ENCODE measurements around the gene SNX7. TPM values are rescaled to one million over a fixed set of nuclear protein-coding genes. Genes with fewer than 3 reads are reported as not detected.
A peak's percentile ranks its signal among the peaks of the same experiment; 100 is the strongest.

SNX7 gene
- total and polyA plus RNA-seq, 2 experiments from 2014 or later = 30.0 to 76.1 TPM

GRCh38 chr1:98732985-98733781 is 71.7 kb downstream of the SNX7 start:
- no peak for TF ChIP-seq EZH2phosphoT487 (IDR thresholded peaks at IDR 0.05; ENCODE audit: low read depth, severe bottlenecking, unreplicated experiment)
- TF ChIP-seq, protein P1, sequence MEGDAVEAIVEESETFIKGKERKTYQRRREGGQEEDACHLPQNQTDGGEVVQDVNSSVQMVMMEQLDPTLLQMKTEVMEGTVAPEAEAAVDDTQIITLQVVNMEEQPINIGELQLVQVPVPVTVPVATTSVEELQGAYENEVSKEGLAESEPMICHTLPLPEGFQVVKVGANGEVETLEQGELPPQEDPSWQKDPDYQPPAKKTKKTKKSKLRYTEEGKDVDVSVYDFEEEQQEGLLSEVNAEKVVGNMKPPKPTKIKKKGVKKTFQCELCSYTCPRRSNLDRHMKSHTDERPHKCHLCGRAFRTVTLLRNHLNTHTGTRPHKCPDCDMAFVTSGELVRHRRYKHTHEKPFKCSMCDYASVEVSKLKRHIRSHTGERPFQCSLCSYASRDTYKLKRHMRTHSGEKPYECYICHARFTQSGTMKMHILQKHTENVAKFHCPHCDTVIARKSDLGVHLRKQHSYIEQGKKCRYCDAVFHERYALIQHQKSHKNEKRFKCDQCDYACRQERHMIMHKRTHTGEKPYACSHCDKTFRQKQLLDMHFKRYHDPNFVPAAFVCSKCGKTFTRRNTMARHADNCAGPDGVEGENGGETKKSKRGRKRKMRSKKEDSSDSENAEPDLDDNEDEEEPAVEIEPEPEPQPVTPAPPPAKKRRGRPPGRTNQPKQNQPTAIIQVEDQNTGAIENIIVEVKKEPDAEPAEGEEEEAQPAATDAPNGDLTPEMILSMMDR (IDR thresholded peaks at IDR 0.05; ENCODE audit: poor library complexity) = no peak
- Histone ChIP-seq H3K36me3 (replicated peaks; ENCODE audit: insufficient read depth, low read depth) (no peaks in the 10 kb centered on the region), H2AFZ (no peak overlapping the region), H3K27ac (peak overlapping the region; percentile 71), H3K9me2 (replicated peaks; ENCODE audit: insufficient read depth) (no peaks in the 10 kb centered on the region), H3K9me3 (ENCODE audit: low read depth) (no peaks in the 10 kb centered on the region), H4K20me1 (ENCODE audit: insufficient read depth, poor library complexity, severe bottlenecking) (no peaks in the 10 kb centered on the region), H3K27me3 (no peaks in the 10 kb centered on the region), H3K4me1 (ENCODE audit: insufficient read depth) (peaks cover 5% of the 10 kb centered on the region), H3K79me2 (no peaks in the 10 kb centered on the region), H3K4me2 (peak overlapping the region; percentile 67), H3K4me3 (no peak overlapping the region)
- peak; percentile 68 for DNase-seq (ENCODE audit: low spot score)
- WGBS (ENCODE audit: low lambda C conversion rate, missing lambda C conversion rate) = 53% methylated on average over 9 of the region's 9 CpGs

- peak overlapping the region; percentile 30 for H3K27ac ChIP-seq
Observed at GRCh38 chr1:98733782-98734112, 72.2 kb downstream of the SNX7 start.

GRCh38 chr1:98735756-98736155 is 74.2 kb downstream of the SNX7 start:
- Histone ChIP-seq H3K4me3 (no peak overlapping the region), H4K20me1 (ENCODE audit: insufficient read depth, poor library complexity, severe bottlenecking) (no peaks in the 10 kb centered on the region), H3K9me2 (replicated peaks; ENCODE audit: insufficient read depth) (no peaks in the 10 kb centered on the region), H3K27ac (no peak overlapping the region), H2AFZ (no peak overlapping the region), H3K4me1 (ENCODE audit: insufficient read depth) (peaks cover 5% of the 10 kb centered on the region), H3K9me3 (ENCODE audit: low read depth) (no peaks in the 10 kb centered on the region), H3K36me3 (replicated peaks; ENCODE audit: insufficient read depth, low read depth) (no peaks in the 10 kb centered on the region), H3K27me3 (no peaks in the 10 kb centered on the region), H3K4me2 (no peak overlapping the region), H3K79me2 (no peaks in the 10 kb centered on the region)
- TF ChIP-seq, protein P1 (IDR thresholded peaks at IDR 0.05; ENCODE audit: poor library complexity) = no peak
- TF ChIP-seq EZH2phosphoT487 (IDR thresholded peaks at IDR 0.05; ENCODE audit: low read depth, severe bottlenecking, unreplicated experiment) (no peak), EZH2 (IDR thresholded peaks at IDR 0.05; ENCODE audit: borderline replicate concordance) (no peak)
- DNase-seq (ENCODE audit: low spot score) = peak; percentile 6

More at GRCh38 chr1:98733782-98734112, 72.2 kb downstream of the SNX7 start:
- Histone ChIP-seq H3K27me3 (no peaks in the 10 kb centered on the region), H3K9me2 (replicated peaks; ENCODE audit: insufficient read depth) (no peaks in the 10 kb centered on the region), H3K79me2 (no peaks in the 10 kb centered on the region), H4K20me1 (ENCODE audit: insufficient read depth, poor library complexity, severe bottlenecking) (no peaks in the 10 kb centered on the region), H3K9me3 (ENCODE audit: low read depth) (no peaks in the 10 kb centered on the region), H3K36me3 (replicated peaks; ENCODE audit: insufficient read depth, low read depth) (no peaks in the 10 kb centered on the region), H3K4me3 (no peak overlapping the region), H3K4me1 (ENCODE audit: insufficient read depth) (peaks cover 5% of the 10 kb centered on the region), H2AFZ (no peak overlapping the region), H3K4me2 (peak overlapping the region; percentile 62)
- TF ChIP-seq EZH2 (IDR thresholded peaks at IDR 0.05; ENCODE audit: borderline replicate concordance) (no peak), EZH2phosphoT487 (IDR thresholded peaks at IDR 0.05; ENCODE audit: low read depth, severe bottlenecking, unreplicated experiment) (no peak)
- TF ChIP-seq, protein P1 (IDR thresholded peaks at IDR 0.05; ENCODE audit: poor library complexity) = no peak
- no peak for DNase-seq (ENCODE audit: low spot score)
